Measurements from ENCODE around the gene RYR1. TPM values are rescaled to one million over a fixed set of nuclear protein-coding genes. Genes with fewer than 3 reads are reported as not detected.
A peak's percentile ranks its signal among the peaks of the same experiment; 100 is the strongest.

The RYR1 gene
- total RNA-seq, 4 donors from 2014 or later: 0.82 to 1.6 (median 1.5) TPM

- TF ChIP-seq, protein P1, sequence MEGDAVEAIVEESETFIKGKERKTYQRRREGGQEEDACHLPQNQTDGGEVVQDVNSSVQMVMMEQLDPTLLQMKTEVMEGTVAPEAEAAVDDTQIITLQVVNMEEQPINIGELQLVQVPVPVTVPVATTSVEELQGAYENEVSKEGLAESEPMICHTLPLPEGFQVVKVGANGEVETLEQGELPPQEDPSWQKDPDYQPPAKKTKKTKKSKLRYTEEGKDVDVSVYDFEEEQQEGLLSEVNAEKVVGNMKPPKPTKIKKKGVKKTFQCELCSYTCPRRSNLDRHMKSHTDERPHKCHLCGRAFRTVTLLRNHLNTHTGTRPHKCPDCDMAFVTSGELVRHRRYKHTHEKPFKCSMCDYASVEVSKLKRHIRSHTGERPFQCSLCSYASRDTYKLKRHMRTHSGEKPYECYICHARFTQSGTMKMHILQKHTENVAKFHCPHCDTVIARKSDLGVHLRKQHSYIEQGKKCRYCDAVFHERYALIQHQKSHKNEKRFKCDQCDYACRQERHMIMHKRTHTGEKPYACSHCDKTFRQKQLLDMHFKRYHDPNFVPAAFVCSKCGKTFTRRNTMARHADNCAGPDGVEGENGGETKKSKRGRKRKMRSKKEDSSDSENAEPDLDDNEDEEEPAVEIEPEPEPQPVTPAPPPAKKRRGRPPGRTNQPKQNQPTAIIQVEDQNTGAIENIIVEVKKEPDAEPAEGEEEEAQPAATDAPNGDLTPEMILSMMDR (IDR thresholded peaks at IDR 0.05): no peak
- TF ChIP-seq EP300 (IDR thresholded peaks at IDR 0.05) (no peak), POLR2A (IDR thresholded peaks at IDR 0.05) (no peak), POLR2AphosphoS5 (IDR thresholded peaks at IDR 0.05) (no peak)
- H3K27me3 ChIP-seq: peaks cover 58% of the 10 kb centered on the region
- ATAC-seq: no peak
Observed at GRCh38 chr19:38562096-38562495, 128.6 kb downstream of the RYR1 start.

DNA sequence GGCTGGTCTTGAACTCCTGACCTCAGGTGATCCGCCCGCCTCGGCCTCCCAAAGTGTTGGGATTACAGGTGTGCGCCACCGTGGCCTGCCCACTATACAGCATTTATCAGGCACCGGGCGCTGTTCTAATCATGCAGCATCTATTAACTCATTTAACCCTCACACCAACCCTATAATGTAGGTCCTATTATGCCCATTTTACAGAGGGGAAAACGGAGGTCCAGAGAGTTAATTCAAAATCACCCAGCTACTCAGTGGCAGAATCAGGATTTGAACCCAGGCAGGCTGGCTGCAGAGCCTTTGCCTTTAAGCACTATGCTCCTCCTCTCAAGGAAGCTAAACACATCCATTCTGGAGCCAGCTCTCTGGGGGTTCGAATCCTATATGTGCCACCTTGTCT, 130.0 kb downstream of the RYR1 start:
- no peak overlapping the region for H3K27ac ChIP-seq
- TF ChIP-seq POLR2AphosphoS5 (IDR thresholded peaks at IDR 0.05): no peak
- TF ChIP-seq POLR2A (IDR thresholded peaks at IDR 0.05): no peak
- TF ChIP-seq, protein P1 (IDR thresholded peaks at IDR 0.05): no peak
- no peak for TF ChIP-seq EP300 (IDR thresholded peaks at IDR 0.05)
- H3K36me3 ChIP-seq: no peaks in the 10 kb centered on the region
- ATAC-seq: no peak
- H3K4me3 ChIP-seq: no peak overlapping the region
- H3K9me3 ChIP-seq: peaks cover 0 to 6% (median 0%) of the 10 kb centered on the region in 3 donors
- H3K27me3 ChIP-seq: peaks cover 57% of the 10 kb centered on the region
- 87 to 100% methylated on average over 1 to 6 of the region's 9 CpGs for WGBS, 2 donors (ENCODE audit: low coverage in 1 of 2)
- peaks cover 0 to 5% (median 0%) of the 10 kb centered on the region in 3 donors for H3K4me1 ChIP-seq

More at GRCh38 chr19:38562096-38562495, 128.6 kb downstream of the RYR1 start:
- Histone ChIP-seq H3K36me3 (no peaks in the 10 kb centered on the region), H3K9me3 (peaks cover 0 to 9% (median 0%) of the 10 kb centered on the region in 3 donors), H3K27ac (no peak overlapping the region), H3K4me1 (peaks cover 0 to 5% (median 0%) of the 10 kb centered on the region in 3 donors), H3K4me3 (no peak overlapping the region)
- WGBS, 2 donors (ENCODE audit: low coverage in 1 of 2): 78 to 81% methylated on average over 6 of the region's 6 CpGs

DNA sequence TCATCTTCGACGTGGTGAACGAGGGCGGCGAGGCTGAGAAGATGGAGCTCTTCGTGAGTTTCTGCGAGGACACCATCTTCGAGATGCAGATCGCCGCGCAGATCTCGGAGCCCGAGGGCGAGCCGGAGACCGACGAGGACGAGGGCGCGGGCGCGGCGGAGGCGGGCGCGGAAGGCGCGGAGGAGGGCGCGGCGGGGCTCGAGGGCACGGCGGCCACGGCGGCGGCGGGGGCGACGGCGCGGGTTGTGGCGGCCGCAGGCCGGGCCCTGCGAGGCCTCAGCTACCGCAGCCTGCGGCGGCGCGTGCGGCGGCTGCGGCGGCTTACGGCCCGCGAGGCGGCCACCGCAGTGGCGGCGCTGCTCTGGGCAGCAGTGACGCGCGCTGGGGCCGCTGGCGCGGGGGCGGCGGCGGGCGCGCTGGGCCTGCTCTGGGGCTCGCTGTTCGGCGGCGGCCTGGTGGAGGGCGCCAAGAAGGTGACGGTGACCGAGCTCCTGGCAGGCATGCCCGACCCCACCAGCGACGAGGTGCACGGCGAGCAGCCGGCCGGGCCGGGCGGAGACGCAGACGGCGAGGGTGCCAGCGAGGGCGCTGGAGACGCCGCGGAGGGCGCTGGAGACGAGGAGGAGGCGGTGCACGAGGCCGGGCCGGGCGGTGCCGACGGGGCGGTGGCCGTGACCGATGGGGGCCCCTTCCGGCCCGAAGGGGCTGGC, 131.6 kb downstream of the RYR1 start:
- 0% methylated on average over 28 of the region's 111 CpGs; no CpG with 5 or more reads in 1 of the 2 donors for WGBS, 2 donors (ENCODE audit: low coverage in 1 of 2)
- ATAC-seq: no peak

DNA sequence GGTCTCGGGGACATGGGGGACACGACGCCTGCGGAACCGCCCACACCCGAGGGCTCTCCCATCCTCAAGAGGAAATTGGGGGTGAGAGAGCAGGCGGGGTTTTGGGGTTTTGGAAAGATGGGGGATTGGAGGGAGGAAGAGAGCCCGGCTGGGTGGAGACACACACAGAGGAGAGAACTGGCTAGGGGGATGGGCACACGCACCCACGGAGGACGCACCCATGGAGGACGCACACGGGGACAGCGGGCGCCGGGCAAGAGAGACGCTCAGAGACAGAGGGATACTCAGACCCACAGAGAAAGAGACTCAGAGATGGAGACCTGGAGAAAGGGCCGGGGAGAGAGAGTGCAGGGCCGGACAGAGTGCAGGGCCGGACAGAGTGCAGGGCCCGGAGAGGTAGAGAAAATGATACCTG, 132.2 kb downstream of the RYR1 start:
- ATAC-seq: no peak
- Histone ChIP-seq H3K4me1 (peaks cover 0 to 5% (median 0%) of the 10 kb centered on the region in 3 donors), H3K27ac (no peak overlapping the region), H3K9me3 (no peaks in the 10 kb centered on the region), H3K27me3 (peaks cover 57% of the 10 kb centered on the region), H3K36me3 (no peaks in the 10 kb centered on the region), H3K4me3 (peak overlapping the region in 1 of 2 donors; percentile 38)
- TF ChIP-seq EP300 (IDR thresholded peaks at IDR 0.05): no peak
- TF ChIP-seq POLR2AphosphoS5 (IDR thresholded peaks at IDR 0.05): no peak
- TF ChIP-seq, protein P1 (IDR thresholded peaks at IDR 0.05): no peak
- no peak for TF ChIP-seq POLR2A (IDR thresholded peaks at IDR 0.05)
- 85 to 100% methylated on average over 1 to 14 of the region's 21 CpGs for WGBS, 2 donors (ENCODE audit: low coverage in 1 of 2)

More for the DNA sequence above, 131.6 kb downstream of the RYR1 start:
- Histone ChIP-seq H3K4me1 (peaks cover 0 to 5% (median 0%) of the 10 kb centered on the region in 3 donors), H3K9me3 (no peaks in the 10 kb centered on the region), H3K27ac (no peak overlapping the region), H3K27me3 (peaks cover 57% of the 10 kb centered on the region), H3K36me3 (no peaks in the 10 kb centered on the region), H3K4me3 (peak overlapping the region in 1 of 2 donors; percentile 38)
- no peak for TF ChIP-seq POLR2AphosphoS5 (IDR thresholded peaks at IDR 0.05)
- no peak for TF ChIP-seq EP300 (IDR thresholded peaks at IDR 0.05)
- TF ChIP-seq POLR2A (IDR thresholded peaks at IDR 0.05): no peak
- TF ChIP-seq, protein P1 (IDR thresholded peaks at IDR 0.05): no peak

Data from gastroesophageal sphincter (tissue), 4 donors.